Right renal pelvis (tissue), 4 donors: Measurements from ENCODE around the gene CYP4F22. TPM values are rescaled to one million over a fixed set of nuclear protein-coding genes. Genes with fewer than 3 reads are reported as not detected.
"Not testable (repeated sequence)": the region's sequence is repeated elsewhere in the genome, so short reads cannot be mapped to it uniquely, and the experiment has no call there.

Experiments
- DNase-seq, 4 donors: peaks; one replicate each; pipeline ENCODE4 v3.0.0-alpha.2; 2013; ENCODE audit warnings: low read depth in 4 of 4, low spot score in 3 of 4, missing footprints in 1 of 4
- polyA plus RNA-seq, 4 donors: library from polyadenylated mRNA; unstranded; fragments of 120-200 nt; gene quantifications; one replicate each; pipeline ENCODE4 v1.2.1, GENCODE V29; 2013; ENCODE audit not compliant: insufficient read length in 4 of 4

The CYP4F22 gene
- polyA plus RNA-seq, 4 donors = 0.19 to 1.1 (median 0.66) TPM; not detected in 1

GRCh38 chr19:15488489-15489226, 19.7 kb upstream of the CYP4F22 start:
- DNase-seq = no peak

- no peak for DNase-seq
Measured at GRCh38 chr19:15495151-15495550, 13.2 kb upstream of the CYP4F22 start.

- no peak for DNase-seq
Measured at GRCh38 chr19:15498156-15498858, 10.0 kb upstream of the CYP4F22 start.

GRCh38 chr19:15498910-15499309, 9.4 kb upstream of the CYP4F22 start:
- DNase-seq = no peak

GRCh38 chr19:15501596-15501995, 6.7 kb upstream of the CYP4F22 start:
- no peak for DNase-seq

GRCh38 chr19:15502264-15502663, 6.1 kb upstream of the CYP4F22 start:
- no peak for DNase-seq

- DNase-seq = no peak
Measured at GRCh38 chr19:15506074-15506571, 2.2 kb upstream of the CYP4F22 start.

- DNase-seq = peak in 1 of 4 donors; percentile 5
Measured at GRCh38 chr19:15507068-15508034, 974 bp upstream of the CYP4F22 start.

- no peak for DNase-seq
Measured at GRCh38 chr19:15511671-15512424, 3.5 kb downstream of the CYP4F22 start.

- DNase-seq = not testable (repeated sequence)
Measured at GRCh38 chr19:15515227-15515625, 6.9 kb downstream of the CYP4F22 start.

- DNase-seq = no peak
Measured at GRCh38 chr19:15516363-15516762, 8.0 kb downstream of the CYP4F22 start.

GRCh38 chr19:15517778-15518177, 9.5 kb downstream of the CYP4F22 start:
- no peak for DNase-seq

GRCh38 chr19:15519433-15519976, 11.2 kb downstream of the CYP4F22 start:
- no peak for DNase-seq

- DNase-seq = no peak
Measured at GRCh38 chr19:15524781-15525180, 16.5 kb downstream of the CYP4F22 start.

- DNase-seq = no peak
Measured at GRCh38 chr19:15525291-15525690, 17.0 kb downstream of the CYP4F22 start.

- no peak for DNase-seq
Measured at GRCh38 chr19:15526408-15526807, 18.1 kb downstream of the CYP4F22 start.

- DNase-seq = no peak
Measured at GRCh38 chr19:15527705-15528104, 19.4 kb downstream of the CYP4F22 start.

GRCh38 chr19:15529774-15530372, 21.5 kb downstream of the CYP4F22 start:
- DNase-seq = no peak

- DNase-seq = no peak
Measured at GRCh38 chr19:15532779-15533521, 24.6 kb downstream of the CYP4F22 start.
